ENCODE results near the gene IQCE. TPM values are rescaled to one million over a fixed set of nuclear protein-coding genes. Genes with fewer than 3 reads are reported as not detected.

The IQCE gene
- total and polyA plus RNA-seq, 10 of the 15 experiments (the other 5 are each of a cell fraction or from before 2014, with no cell fraction given): 0.37 to 8.1 (median 3.7) TPM

DNA sequence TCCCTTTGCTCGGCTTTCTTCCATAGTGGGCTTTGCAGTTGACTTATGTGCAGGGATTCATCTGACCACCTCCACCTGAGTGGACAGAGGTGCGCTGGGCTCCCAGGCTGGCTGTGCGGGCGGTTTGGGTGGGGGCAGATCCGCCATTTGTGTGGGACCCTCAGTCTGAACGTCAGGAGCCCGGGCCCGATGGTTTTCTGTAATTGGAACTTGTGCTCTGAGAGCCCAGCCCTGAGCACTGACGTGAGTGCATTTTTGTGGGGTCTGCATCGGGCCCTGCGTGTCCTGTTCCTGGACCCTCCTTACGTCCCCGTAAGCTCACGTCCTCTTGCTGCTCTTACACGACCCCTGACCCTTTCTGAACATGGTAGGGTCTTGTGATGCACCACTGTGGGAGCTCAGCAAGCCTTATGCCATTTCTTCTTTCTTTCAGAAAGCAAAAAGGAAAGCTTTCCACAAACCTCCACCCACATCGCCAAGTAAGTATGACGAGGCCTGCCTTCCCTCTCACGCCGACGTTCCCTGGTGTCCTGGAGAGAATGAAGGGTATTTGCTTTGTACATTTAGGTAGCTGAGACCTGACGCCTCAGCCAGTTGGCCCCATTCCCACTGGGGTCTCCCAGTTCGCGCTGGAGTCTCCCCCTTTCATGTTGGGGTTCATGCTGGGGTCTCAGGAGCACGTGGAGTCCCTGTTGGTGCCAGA, 9.9 kb downstream of the IQCE start:
- Histone ChIP-seq H4K20me1 (ENCODE audit: control insufficient read depth, insufficient read depth) (no peaks in the 10 kb centered on the region), H3K27ac (ENCODE audit: control insufficient read depth, insufficient read depth) (no peak overlapping the region), H3K36me3 (ENCODE audit: control insufficient read depth in 2 of 2, insufficient read depth in 2 of 2, low read length in 1 of 2) (peaks cover 0 to 4% of the 10 kb centered on the region in 2 experiments; a peak in 1 of 4 replicates), H3K4me1 (ENCODE audit: control insufficient read depth, insufficient read depth, low read length) (peaks cover 23% of the 10 kb centered on the region), H3K27me3 (replicated peaks in 1 of 2; ENCODE audit: control insufficient read depth in 2 of 2, insufficient read depth in 2 of 2, low read length in 1 of 2) (no peaks in the 10 kb centered on the region), H3K9me3 (replicated peaks; ENCODE audit: control insufficient read depth, insufficient read depth, low read length) (no peaks in the 10 kb centered on the region), H3K4me3 (no peak overlapping the region), H3K4me2 (ENCODE audit: control insufficient read depth, insufficient read depth) (no peak overlapping the region), H3K9ac (ENCODE audit: control insufficient read depth, insufficient read depth, low read length) (no peak overlapping the region), H3K79me2 (ENCODE audit: control insufficient read depth, insufficient read depth, low read length) (no peaks in the 10 kb centered on the region), H2AFZ (ENCODE audit: control insufficient read depth, low read depth, low read length) (no peak overlapping the region)
- ChIA-PET POLR2A (no interaction called here), SMC1A (ENCODE audit: uncharacterized antibody, unreplicated experiment) (interaction anchor here (1.0 to 3.7 kb wide), 4 partner anchors 40 to 142 kb away, joined by 3 to 29 read pairs (median 6); no protein-coding TSS in a partner anchor), RAD21 (ENCODE audit: unreplicated experiment) (interaction anchor here (0.8 to 3.1 kb wide), 3 partner anchors 117 to 142 kb away, joined by 3 to 28 read pairs (median 7); no protein-coding TSS in a partner anchor), CTCF (interaction anchor here (1.3 to 3.7 kb wide), 8 partner anchors 9 to 150 kb away, joined by 3 to 28 read pairs (median 6); partner anchors contain the start of gene IQCE)
- FAIRE-seq: no peak
- no peak for TF ChIP-seq RAD51 (IDR thresholded peaks at IDR 0.05)
- TF ChIP-seq ESRRA (IDR thresholded peaks at IDR 0.05; ENCODE audit: low read length): no peak
- TF ChIP-seq ATF7 (IDR thresholded peaks at IDR 0.05; ENCODE audit: low read depth): no peak
- no peak for TF ChIP-seq NR2C1 (IDR thresholded peaks at IDR 0.05)
- no peak for TF ChIP-seq SIN3A (IDR thresholded peaks at IDR 0.05; ENCODE audit: low read depth, low read length)
- no peak for TF ChIP-seq EZH2 (IDR thresholded peaks at IDR 0.05; ENCODE audit: borderline replicate concordance, control insufficient read depth, low read depth, low read length)
- TF ChIP-seq RELA (IDR thresholded peaks at IDR 0.05; ENCODE audit: borderline replicate concordance, partially characterized antibody): no peak
- no peak for TF ChIP-seq HDAC6 (IDR thresholded peaks at IDR 0.05; ENCODE audit: unreplicated experiment)
- TF ChIP-seq EP300 (IDR thresholded peaks at IDR 0.05; ENCODE audit: borderline replicate concordance in 1 of 2, control insufficient read depth in 1 of 2, low read depth in 2 of 2, low read length in 2 of 2): no peak
- TF ChIP-seq IKZF2 (IDR thresholded peaks at IDR 0.05): no peak
- no peak for TF ChIP-seq ZNF622 (IDR thresholded peaks at IDR 0.05)
- TF ChIP-seq, protein P1, sequence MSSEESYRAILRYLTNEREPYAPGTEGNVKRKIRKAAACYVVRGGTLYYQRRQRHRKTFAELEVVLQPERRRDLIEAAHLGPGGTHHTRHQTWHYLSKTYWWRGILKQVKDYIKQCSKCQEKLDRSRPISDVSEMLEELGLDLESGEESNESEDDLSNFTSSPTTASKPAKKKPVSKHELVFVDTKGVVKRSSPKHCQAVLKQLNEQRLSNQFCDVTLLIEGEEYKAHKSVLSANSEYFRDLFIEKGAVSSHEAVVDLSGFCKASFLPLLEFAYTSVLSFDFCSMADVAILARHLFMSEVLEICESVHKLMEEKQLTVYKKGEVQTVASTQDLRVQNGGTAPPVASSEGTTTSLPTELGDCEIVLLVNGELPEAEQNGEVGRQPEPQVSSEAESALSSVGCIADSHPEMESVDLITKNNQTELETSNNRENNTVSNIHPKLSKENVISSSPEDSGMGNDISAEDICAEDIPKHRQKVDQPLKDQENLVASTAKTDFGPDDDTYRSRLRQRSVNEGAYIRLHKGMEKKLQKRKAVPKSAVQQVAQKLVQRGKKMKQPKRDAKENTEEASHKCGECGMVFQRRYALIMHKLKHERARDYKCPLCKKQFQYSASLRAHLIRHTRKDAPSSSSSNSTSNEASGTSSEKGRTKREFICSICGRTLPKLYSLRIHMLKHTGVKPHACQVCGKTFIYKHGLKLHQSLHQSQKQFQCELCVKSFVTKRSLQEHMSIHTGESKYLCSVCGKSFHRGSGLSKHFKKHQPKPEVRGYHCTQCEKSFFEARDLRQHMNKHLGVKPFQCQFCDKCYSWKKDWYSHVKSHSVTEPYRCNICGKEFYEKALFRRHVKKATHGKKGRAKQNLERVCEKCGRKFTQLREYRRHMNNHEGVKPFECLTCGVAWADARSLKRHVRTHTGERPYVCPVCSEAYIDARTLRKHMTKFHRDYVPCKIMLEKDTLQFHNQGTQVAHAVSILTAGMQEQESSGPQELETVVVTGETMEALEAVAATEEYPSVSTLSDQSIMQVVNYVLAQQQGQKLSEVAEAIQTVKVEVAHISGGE (CRISPR knock-in tag; IDR thresholded peaks at IDR 0.05): no peak
- no peak for TF ChIP-seq SMC3 (IDR thresholded peaks at IDR 0.05; ENCODE audit: borderline replicate concordance, low read length)
- no peak for TF ChIP-seq POLR2A (IDR thresholded peaks at IDR 0.05; ENCODE audit: low read depth, low read length)
- TF ChIP-seq, protein P2, sequence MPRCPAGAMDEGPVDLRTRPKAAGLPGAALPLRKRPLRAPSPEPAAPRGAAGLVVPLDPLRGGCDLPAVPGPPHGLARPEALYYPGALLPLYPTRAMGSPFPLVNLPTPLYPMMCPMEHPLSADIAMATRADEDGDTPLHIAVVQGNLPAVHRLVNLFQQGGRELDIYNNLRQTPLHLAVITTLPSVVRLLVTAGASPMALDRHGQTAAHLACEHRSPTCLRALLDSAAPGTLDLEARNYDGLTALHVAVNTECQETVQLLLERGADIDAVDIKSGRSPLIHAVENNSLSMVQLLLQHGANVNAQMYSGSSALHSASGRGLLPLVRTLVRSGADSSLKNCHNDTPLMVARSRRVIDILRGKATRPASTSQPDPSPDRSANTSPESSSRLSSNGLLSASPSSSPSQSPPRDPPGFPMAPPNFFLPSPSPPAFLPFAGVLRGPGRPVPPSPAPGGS (IDR thresholded peaks at IDR 0.05; ENCODE audit: borderline replicate concordance, insufficient read depth, low read depth, low read length, poor library complexity, severe bottlenecking): no peak
- TF ChIP-seq YY1 (IDR thresholded peaks at IDR 0.05; ENCODE audit: low read depth, low read length): no peak
- TF ChIP-seq ZSCAN29 (IDR thresholded peaks at IDR 0.05): no peak
- TF ChIP-seq ZNF384 (IDR thresholded peaks at IDR 0.05; ENCODE audit: borderline replicate concordance, low read depth, low read length): no peak
- no peak for TF ChIP-seq SIX5 (IDR thresholded peaks at IDR 0.05; ENCODE audit: low read depth, low read length, severe bottlenecking)
- TF ChIP-seq SREBF2 (IDR thresholded peaks at IDR 0.05; ENCODE audit: low read length): no peak
- intact Hi-C loops (cut with micrococcal nuclease; ENCODE audit: unreplicated experiment): loop anchor here (5.0 kb wide), 2 partner anchors 101 to 104 kb away; no protein-coding TSS in a partner anchor
- in situ Hi-C loops (cut with MboI): no loop called here
- ATAC-seq: no peak
- DNase-seq (ENCODE audit: low read depth, low spot score): no peak
- no TSS peak for BruUV-seq (replicated peaks)
- 86% methylated on average over 24 of the region's 24 CpGs for WGBS (ENCODE audit: insufficient coverage, insufficient replicate concordance, low lambda C conversion rate, missing lambda C conversion rate)
